Stomach (tissue), 4 donors: Measurements from ENCODE around the gene TRIP6.
"Not testable (repeated sequence)": the region's sequence is repeated elsewhere in the genome, so short reads cannot be mapped to it uniquely, and the experiment has no call there.

Experiments used
- CTCF ChIP-seq, 7 experiments: fragments of 450-650 bp in 4 of 7; fragments of 200-600 bp in 3 of 7; sonication (generic) in 3 of 7; IDR thresholded peaks; one replicate each; pipeline ENCODE4 v1.5.1; 2016 to 2019; ENCODE audit warnings: antibody characterized with exemption in 7 of 7, control low read depth in 2 of 7, mild to moderate bottlenecking in 1 of 7
- POLR2A ChIP-seq, 4 donors: fragments of 450-650 bp; IDR thresholded peaks; one replicate each; pipeline ENCODE4 v1.6.1; 2016; ENCODE audit warnings: antibody characterized with exemption in 4 of 4, control low read depth in 2 of 4, mild to moderate bottlenecking in 1 of 4, moderate library complexity in 1 of 4

- not testable (repeated sequence) for TF ChIP-seq CTCF, POLR2A (IDR thresholded peaks at IDR 0.05)
These were observed 52.7 kb downstream of the TRIP6 start for GRCh38 chr7:100919779-100920437.
